HG03066 (cell line): ENCODE measurements around the gene NKX2-3.

Experiments used
- ATAC-seq: cut with Tn5 transposase; IDR thresholded peaks from one replicate; pipeline ENCODE4 v1.9.1; 2021; ENCODE audit warnings: low read depth; ENCODE audit not compliant: unreplicated experiment

Gene NKX2-3

DNA sequence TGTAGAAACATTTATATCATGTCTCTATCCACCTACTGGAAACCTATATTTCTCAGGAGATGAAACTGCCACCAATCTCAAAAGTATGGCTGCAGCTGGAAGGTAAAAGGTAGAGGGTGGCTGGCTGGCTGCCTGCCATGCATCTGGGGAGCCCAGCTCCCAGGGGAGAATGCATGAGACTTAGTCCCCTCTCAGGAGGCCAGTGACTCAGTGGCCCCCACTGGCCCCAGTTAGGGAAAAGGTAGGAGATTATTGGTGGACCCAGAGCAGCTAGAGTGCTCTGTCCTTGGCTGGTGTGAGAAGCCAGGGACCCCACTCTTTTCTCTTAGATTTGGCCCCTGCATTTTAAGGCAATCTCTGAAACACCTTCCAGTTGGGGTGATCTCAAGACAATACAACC, 6.8 kb upstream of the NKX2-3 start:
- no peak for ATAC-seq

DNA sequence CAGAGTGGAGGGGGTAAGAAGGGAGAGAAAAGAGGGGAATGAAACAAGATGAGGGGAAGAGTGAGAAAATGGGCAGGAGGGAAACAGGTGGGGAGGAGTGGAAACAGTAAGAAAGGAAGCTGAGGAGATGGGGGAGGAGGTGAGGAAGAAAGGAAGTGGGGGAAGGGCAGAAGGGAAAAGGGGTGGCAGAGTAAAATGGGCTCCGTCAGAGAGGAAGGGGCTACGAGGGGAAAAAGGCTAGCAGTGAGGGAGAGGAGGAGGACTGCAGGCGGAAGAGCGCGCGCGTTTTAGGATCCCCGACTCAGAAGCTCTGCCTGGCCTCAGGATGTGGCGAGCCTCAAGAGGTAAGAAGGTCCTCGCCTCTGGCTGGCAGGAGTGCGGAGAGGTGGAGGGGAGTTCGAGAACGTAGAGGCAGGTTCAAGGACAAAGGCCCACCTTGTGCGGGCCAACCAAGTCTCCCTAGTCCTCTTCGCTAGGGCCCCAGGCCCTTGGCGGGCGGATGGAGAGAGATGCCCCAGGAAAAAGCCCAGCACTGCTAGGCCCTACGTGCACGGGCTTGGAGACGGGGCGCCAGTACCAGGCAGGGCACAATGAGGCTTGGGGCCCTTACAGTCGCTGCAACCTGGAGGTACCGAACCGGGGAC, 5.8 kb upstream of the NKX2-3 start:
- ATAC-seq, result no peak

DNA sequence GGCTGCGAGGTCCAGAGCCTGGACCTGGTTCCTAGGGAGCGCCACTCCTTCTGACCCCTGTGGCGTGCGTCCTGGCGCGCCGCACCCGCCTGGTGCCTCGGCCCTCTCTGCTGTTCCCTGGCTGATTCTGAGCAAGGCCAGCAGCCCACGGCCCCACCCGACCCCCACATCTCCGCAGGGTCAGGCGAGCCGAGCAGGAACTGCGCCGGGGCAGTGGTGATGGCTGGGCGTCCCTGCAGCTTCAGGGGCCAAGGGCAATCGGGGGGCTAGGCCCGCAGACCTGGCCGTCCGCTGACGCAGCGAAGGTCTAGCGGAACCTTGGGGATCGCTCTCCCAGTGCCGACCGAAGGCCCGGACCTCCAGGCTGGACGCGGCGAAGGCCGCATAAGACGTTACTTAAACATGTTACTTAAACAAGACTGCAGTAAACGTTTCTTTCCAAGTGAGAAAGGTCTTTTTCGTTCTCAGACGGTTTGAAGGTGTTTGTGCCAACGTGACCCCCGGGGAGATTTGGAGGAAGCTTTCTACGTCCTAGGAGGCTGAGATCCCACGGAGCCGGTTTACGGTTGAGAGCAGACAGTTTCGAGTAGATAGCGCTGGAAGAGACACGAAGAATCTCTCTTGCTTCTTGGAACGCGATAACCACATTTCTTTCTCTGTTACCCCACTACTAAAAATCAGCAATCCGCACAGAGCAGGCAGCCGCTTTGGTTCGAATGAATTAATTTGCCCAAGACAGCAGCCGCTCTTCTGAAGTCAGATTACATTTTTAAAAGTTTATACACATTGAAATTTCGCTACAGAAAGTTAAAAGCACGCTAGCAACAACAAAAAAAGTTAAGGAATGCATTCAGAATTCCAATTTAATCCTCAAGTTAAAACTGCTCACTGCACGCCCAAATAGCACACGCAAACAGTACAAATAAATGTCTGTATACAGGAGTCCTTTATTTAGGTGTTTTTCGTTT, 4.9 kb upstream of the NKX2-3 start:
- no peak for ATAC-seq

DNA sequence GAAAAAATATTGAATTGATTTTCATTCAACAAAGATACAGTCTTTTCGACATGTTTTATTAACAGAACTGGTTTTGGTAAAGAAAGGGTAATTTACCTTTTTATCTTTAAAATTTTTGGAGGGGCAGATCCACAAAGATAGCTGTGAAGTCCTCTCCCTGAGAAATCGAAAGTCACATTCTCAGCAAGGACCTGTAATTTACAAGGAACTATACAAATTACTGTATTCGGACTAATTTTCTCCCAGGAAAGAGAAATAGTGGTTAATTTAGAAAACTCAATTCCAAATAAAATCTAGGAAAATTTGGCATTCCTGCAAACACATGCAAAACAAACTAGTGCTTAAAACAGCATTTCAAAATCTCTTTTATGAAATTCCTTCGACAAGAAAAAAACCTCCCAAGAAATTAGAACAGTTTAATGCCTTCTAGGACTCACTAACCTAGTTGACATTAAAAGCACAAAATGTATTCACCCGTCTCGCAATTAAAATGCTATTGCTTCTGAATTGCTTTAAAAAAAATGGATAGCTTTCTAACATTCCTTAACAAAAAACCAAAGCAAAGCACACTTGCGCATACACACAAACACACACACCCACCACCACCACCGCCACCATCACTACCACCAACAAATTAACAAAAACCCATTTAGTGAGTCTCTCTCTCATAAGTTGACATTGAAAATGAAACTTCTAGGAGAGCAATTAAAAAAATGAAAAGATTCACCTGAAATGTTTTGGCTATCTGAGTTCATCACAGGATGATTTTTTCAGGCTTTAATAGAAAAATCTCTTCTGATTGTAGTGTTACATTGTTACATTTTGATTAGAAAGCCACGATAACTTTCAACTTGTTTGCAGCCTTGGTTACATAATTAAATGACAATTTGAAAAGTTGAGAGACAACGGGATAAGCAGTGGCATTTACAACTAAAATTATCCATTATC, 4.0 kb upstream of the NKX2-3 start:
- no peak for ATAC-seq

DNA sequence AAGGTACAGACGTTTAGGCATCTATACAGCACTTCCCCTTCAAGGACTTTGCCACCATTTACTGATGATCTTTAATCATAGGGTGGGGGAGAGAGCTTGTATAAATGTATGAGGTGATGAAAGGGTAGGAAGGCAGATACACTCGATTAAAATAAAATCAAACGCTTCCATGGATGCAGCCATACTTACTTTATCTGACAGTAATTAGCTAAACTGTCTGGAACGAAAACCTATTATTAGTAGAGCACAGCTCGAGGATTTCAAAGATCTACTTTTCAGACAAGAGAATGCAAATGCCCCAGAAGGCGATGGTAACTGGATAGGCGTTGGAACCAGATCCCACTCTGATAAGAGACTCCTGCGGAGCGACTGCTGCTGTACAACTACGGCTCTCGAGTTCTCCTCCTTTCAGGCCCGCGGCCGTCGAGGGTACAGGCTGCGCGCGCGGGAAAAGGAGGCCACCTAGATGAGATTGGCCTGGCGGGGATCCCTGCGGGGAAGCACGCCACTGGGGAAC, 3.1 kb upstream of the NKX2-3 start:
- ATAC-seq, result no peak

DNA sequence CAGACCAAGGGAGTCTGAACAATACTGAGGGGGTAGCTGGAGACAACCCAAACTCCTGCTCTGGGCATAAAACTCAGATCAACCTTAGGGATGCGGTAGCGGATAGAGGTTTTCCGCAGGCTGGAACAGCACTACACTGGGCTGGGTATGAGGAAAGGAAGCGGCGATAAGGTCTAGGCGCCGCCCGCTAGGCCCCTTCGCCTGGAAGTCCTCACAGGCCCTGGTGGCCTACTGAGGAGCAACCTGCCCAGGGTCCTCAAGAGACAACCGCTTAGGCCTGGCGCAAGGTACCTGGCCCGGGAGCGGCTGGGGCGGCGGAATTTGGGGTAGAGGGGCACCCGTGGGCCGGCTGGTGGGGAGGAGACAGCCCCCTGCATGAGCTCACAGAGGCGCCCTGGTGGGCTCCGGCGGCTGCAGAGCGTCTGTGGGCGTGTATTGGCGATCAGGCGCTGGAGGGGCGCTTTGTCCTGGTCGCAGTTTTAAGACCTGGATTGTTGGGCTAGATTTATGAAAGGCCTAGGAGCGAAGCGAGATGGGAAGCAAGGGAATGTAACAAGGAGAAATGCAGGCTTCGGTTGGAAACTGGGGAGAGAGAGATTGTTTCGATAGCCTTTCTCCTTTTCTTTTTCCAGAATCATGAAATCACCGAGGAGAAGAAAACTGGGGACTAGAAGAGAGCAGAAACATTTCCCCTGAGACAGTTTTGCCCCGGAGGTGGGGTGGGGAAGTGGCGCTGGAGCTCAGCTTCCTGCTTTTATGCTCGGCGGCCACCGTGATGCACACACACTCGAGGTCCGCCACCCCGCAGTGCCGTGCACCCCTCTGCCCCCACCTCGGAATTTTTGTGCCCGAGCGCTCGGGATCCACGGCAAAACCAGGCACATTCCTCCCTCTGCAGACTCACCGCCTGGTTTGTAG, 2.4 kb upstream of the NKX2-3 start:
- no peak for ATAC-seq

DNA sequence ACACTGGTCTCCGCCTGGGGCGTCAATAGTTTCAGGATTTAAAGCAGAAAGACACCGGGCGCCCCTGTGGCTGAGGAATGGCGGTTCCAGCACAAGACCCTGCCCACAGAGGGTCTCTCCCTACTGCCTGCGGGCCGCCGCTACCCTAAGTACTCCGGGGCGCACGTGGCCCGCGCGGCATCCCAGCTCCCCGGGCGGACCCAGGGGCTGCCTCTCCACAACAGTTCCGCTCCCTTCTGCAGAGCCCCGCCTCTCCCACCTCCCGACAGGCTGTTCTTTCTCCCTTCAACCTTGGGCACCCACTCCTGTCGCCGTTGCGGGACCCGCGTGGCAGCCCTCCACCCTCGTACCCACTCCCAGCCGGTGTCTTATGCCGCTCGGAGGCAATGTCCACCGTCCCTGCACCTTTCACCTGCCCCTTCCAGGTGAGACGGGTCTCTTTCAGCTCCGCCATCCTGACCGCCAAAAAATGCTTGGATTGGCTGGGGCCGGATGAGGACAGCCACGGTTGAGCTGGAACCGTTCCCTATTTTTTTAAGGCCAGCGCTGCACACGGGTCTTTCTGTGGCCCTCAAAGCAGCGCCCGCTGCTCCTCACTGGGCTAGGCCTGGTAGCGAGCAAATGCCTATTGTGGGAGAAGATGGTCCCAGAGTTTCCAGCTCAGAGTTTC, 1.6 kb upstream of the NKX2-3 start:
- no peak for ATAC-seq

DNA sequence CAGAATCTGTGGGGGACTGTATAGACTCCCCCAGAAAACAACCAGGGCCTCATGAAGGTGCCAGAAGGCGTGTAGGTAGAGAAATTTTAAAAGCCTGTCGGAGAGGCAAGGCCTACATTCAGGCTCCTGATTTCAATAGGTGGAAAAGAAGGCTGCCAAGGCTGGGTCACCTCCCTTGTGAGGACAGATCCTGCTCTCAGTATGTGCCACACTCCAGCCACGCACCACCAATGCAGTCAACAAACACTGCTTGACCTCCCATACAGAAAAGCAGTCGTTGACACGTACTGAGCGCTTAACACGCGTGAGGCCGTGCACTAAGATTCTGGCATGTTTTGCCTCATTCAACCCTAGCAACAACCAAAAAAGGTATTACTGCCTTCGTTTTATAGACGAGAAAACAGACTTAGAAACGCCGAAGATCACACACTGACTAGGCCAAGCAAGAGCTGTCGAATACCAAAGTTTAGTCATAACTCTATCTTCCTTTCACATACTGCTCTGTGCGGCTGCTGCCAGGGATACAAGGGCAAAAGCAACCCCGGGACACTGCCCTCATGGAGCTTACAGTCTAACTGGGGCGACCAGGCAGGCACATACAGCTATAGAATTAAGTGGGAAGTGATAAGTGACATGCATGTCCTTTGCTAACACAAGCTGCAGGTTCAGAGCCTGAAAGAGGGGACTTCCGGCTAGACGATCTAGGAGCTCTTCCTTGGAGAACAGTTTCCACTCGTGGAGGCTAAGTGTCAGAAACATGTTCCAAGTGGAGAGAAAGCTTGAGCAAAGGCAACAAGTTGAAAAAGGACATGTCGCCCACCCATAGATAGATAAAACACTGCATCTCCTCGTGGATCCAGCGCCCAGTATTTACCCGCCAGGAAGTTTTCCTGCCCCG, 797 bp upstream of the NKX2-3 start:
- ATAC-seq, result no peak

DNA sequence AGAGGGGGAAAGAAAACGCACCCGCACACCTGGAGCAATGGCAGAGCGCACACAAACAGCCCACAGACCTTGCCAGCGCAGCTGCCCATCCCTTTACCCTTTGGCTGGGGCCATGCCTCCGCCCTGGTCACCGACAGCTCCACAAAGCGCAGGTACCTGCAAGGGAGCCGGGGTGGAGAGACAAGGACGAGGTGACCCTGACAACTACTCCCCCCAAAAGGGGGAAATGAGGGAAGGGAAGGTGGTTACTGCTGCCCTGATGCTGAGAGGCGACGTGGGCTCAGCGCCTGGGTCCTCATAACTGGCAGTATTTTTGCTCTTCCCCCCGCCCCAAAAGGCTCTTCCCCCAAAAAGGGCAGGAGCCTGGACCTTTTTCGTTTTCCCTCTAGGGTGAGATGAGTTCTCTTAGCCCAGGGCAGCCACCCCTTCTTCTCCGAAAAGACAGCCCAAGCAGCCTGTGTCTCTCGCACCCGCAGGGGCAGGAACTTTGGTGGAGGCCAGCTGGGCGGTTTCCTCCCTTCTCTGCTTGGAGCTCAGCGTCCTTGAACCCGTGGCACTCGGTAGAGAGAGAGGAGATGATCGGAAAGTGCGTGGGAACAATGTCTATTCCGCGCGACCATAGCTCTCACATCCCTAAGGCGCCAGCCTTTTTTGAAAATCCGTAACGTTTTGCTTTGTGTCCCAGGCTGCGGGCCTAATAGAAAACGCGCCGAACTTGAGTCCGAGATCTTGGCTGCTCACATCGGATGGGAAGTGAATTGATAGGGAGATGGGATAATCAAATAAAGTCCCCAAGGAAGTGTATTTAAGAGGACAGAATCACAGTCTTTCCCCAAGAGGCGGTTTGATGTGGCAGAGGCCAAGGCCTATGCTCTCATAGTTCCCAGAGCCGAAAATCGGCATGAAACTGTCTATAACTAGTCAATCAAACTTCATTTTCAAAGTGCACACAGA, 1.0 kb downstream of the NKX2-3 start:
- ATAC-seq, result no peak

DNA sequence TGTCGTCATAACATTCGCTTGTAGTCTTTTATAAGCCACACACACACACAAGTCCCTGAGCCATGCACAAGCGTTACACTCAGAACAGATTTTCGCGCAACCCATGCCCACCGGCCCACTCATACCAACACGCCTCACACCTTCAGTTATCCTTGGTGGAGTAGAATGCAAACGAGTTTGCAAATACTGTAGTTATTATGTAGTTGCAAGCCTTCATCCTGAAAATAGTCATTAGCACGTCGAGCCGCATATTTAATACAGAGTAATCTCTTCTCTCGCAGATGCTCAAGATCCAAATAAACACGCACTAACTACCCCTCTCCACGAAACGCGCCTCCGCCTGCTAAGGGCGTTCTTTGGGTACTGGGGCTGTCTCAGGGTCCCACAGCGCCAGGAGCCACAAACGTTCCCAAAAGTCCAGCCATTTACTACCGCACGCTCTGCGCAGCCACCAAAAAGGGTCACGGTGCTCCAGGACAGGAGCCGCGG, 1.8 kb downstream of the NKX2-3 start:
- no peak for ATAC-seq

DNA sequence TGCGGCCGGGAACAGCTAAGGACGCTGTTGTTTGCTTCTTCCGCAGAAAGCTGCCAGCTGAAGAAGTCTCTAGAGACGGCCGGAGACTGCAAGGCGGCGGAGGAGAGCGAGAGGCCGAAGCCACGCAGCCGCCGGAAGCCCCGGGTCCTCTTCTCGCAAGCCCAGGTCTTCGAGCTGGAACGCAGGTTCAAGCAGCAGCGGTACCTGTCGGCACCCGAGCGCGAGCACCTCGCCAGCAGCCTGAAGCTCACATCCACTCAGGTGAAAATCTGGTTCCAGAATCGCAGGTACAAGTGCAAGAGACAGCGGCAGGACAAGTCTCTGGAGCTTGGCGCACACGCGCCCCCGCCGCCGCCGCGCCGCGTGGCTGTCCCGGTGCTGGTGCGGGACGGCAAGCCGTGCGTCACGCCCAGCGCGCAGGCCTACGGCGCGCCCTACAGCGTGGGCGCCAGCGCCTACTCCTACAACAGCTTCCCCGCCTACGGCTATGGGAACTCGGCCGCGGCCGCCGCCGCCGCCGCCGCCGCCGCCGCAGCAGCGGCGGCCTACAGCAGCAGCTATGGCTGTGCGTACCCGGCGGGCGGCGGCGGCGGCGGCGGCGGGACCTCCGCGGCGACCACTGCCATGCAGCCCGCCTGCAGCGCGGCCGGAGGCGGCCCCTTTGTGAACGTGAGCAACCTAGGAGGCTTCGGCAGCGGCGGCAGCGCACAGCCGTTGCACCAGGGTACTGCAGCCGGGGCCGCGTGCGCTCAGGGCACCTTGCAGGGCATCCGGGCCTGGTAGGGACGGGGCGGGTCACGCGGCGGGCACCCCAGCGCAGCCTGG, 2.4 kb downstream of the NKX2-3 start:
- no peak for ATAC-seq

DNA sequence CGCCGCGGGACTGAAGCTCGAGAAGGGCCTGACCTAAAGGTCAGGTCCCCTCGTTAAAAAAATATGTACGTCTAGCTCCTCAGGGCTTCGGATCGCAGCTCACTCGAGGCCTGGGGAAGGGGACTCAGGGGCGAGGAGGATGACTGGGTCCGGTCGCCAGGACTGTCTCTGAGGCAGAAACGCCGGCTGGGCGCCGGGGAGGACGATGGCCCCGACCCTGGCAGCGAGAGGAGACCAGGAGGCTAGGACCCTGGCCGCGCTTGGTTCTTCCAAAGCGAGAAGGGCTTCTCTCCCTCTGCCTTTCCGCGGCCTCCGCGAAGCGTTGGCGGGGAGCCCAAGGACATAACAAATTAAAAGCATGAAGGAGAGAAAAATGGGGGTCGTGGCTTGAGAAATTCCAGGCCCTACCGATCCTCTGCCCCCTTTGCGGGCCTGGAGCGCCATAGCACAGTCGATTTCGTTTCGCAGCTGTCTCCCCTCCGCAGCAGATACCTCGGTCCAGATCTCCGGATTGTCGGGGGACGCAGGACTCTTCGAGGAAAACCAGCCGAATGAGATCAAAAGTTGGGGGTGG, 3.1 kb downstream of the NKX2-3 start:
- no peak for ATAC-seq

DNA sequence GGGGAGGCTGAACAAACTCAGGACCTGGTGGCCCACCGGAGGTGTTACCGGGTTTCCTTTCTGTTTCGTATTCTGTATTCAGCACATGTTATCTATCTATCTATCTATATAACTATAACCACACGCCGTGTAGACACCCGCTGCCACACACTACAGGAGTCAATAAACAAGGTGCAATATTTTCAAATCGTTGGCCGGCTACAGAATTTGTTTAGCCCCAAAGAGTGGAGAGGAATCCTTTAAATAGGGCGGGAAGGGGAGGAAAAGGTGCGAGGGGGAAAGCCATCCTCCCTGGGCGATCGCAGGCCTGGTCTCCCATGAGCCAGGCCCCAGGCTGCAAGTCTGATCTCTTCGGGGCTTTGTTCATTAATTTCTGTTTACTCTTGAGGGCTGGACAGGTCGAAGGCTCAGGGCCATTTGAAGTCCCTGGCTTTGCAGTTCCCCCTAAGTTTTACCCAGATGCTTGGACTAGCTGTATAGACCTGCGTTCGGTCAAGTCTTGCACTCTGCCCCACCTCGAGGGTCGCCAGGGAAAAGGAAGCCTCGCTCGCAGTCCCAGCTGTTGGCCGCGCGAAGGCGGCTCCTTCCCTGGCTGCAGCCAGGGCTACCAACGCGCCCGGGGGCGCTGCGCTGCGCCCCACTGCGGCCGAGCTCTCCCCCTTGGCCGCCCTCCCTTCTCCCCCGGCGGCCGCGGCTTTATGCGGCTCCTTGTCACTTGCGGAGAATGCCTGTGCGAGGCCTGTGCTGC, 3.8 kb downstream of the NKX2-3 start:
- no peak for ATAC-seq

DNA sequence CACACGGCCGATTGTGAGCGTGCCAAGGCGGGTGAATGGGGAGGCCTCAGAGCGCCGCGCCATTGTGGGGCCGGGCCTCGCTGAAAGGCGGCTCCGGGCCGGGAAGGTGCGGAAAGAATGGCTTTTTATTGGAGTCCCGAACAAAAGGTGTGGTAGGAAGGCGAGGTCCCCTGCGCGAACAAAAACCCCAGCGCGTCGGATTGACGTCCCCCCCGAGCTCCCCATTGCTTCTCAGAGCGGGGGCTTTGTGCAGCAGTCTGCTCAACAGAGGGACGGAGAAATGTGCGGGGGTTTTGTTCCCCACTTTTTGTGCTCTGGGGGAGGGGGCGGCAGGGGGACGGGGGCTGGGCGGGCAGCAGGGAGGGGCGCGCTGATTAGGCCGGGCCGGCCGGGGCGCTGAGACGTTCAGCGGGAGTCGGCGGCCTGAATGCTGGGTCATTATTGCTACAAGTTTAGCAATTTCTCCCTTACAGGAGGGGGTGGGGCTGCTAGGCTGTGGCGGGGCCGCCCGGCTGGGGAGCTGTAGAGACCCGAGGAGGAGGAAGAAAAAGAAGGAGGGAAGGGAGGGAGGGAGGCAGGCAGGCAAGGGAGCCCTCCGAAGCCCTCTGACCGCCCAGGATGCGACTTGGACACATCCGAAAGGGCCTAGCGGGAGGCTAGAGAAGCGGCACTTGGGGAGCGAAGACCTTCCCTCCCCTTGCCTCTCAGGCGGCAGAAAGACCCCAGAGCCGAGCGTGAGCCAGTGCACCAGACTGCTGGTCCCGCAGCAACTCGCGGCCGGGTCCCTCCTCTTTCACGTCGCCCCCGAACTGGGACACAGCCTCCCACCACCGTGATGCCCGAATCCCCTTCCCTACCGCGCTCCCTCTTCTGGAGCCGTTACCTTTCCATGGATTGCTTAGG, 4.6 kb downstream of the NKX2-3 start:
- ATAC-seq, result no peak
